HTR-8/SVneo (cell line): ENCODE data around the gene WDR5B.
A peak's percentile ranks its signal among the peaks of the same experiment; 100 is the strongest.
"Not testable (repeated sequence)": the region's sequence is repeated elsewhere in the genome, so short reads cannot be mapped to it uniquely, and the experiment has no call there.

ENCODE experiments used
- DNase-seq: peaks from one replicate; pipeline ENCODE4 v3.0.0; 2011; ENCODE audit warnings: low spot score, mixed read lengths; ENCODE audit not compliant: insufficient read length
- FAIRE-seq: peaks from 2 replicates; lab custom pipeline; 2011; peaks lifted over from hg19 to GRCh38; lab: Jason Lieb, UNC

The WDR5B gene

GRCh38 chr3:122415762-122416654 lies at the start of gene WDR5B:
Gene WDR5B (minus strand): TSS chr3:122416062. CDS start chr3:122415528, 534 bp downstream.
- FAIRE-seq (peak; percentile 83), DNase-seq (peak; percentile 98)

- FAIRE-seq (no peak), DNase-seq (no peak)
These were observed 48.8 kb upstream of the WDR5B start for GRCh38 chr3:122464659-122465058.

GRCh38 chr3:122462406-122462805 lies 46.5 kb upstream of the WDR5B start:
- DNase-seq (no peak), FAIRE-seq (no peak)

- DNase-seq (no peak), FAIRE-seq (no peak)
These were observed 45.9 kb upstream of the WDR5B start for GRCh38 chr3:122461806-122462205.

- DNase-seq (peak; percentile 17), FAIRE-seq (no peak)
These were observed 43.1 kb upstream of the WDR5B start for GRCh38 chr3:122458992-122459391.

- FAIRE-seq: no peak
These were observed 41.8 kb upstream of the WDR5B start for GRCh38 chr3:122457706-122458105.

GRCh38 chr3:122456074-122456473 lies 40.2 kb upstream of the WDR5B start:
- DNase-seq: no peak
- FAIRE-seq: no peak

More at GRCh38 chr3:122457706-122458105, 41.8 kb upstream of the WDR5B start:
- DNase-seq: no peak

- no peak for FAIRE-seq
- DNase-seq: no peak
These were observed 35.5 kb upstream of the WDR5B start for GRCh38 chr3:122451371-122451770.

GRCh38 chr3:122448218-122448617 lies 32.4 kb upstream of the WDR5B start:
- not testable (repeated sequence) for FAIRE-seq, DNase-seq

- not testable (repeated sequence) for DNase-seq, FAIRE-seq
These were observed 28.6 kb upstream of the WDR5B start for GRCh38 chr3:122444491-122444887.

- DNase-seq, FAIRE-seq: not testable (repeated sequence)
These were observed 28.1 kb upstream of the WDR5B start for GRCh38 chr3:122443762-122444490.

GRCh38 chr3:122443090-122443489 lies 27.2 kb upstream of the WDR5B start:
- no peak for DNase-seq
- no peak for FAIRE-seq

- FAIRE-seq: no peak
- no peak for DNase-seq
These were observed 20.1 kb upstream of the WDR5B start for GRCh38 chr3:122435950-122436349.

- DNase-seq: no peak
- no peak for FAIRE-seq
These were observed 14.5 kb upstream of the WDR5B start for GRCh38 chr3:122430371-122430770.

- FAIRE-seq: no peak
- no peak for DNase-seq
These were observed 12.1 kb upstream of the WDR5B start for GRCh38 chr3:122427857-122428471.

GRCh38 chr3:122421836-122422235 lies 6.0 kb upstream of the WDR5B start:
- DNase-seq: no peak
- FAIRE-seq: no peak

- FAIRE-seq (no peak), DNase-seq (no peak)
These were observed 5.2 kb upstream of the WDR5B start for GRCh38 chr3:122421101-122421500.

- DNase-seq (no peak), FAIRE-seq (no peak)
These were observed 1.1 kb upstream of the WDR5B start for GRCh38 chr3:122416966-122417365.

GRCh38 chr3:122415104-122415744 lies 638 bp downstream of the WDR5B start:
- FAIRE-seq: no peak
- peak; percentile 34 for DNase-seq

- FAIRE-seq (no peak), DNase-seq (no peak)
These were observed 1.5 kb downstream of the WDR5B start for GRCh38 chr3:122414391-122414790.
